ENCODE data around the gene SGIP1. TPM values are rescaled to one million over a fixed set of nuclear protein-coding genes. Genes with fewer than 3 reads are reported as not detected.

The SGIP1 gene
- total and polyA plus RNA-seq, 2 donors (not counting 3 experiments of a cell fraction or from before 2014, with no cell fraction given) = 30.9 to 68.9 TPM

DNA sequence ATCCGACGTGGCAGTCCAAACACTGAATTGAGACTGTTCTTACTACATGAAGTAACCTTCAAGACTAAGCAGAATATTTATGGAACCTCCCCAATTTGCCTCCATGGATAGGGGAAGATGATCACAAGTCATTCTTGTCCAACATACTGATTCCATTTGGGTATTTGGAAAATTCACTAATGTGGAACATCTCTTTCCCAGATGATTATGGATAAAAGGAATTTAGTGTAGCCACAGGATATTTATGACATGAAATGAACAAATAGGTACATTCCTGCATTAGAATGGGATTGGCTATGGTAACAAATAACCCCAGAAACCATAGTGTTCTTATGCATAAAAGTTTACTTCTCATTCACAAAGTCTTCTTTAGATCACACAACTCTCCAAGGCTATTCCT, 40.2 kb upstream of the SGIP1 start:
- Histone ChIP-seq H4K20me1 (replicated peaks; ENCODE audit: control insufficient read depth, extremely low read depth, insufficient read depth, low read length) (no peaks in the 10 kb centered on the region), H3K9me3 (replicated peaks; ENCODE audit: control insufficient read depth, insufficient read depth, low read length) (no peaks in the 10 kb centered on the region), H3K79me2 (ENCODE audit: control insufficient read depth, insufficient read depth, low read length) (no peaks in the 10 kb centered on the region), H2AFZ (ENCODE audit: low read depth, low read length) (no peak overlapping the region), H3K9ac (replicated peaks; ENCODE audit: extremely low read depth, insufficient read depth, low read length) (no peak overlapping the region), H3K36me3 (ENCODE audit: control insufficient read depth in 2 of 2, extremely low read depth in 1 of 2, insufficient read depth in 2 of 2, low read length in 2 of 2) (no peaks in the 10 kb centered on the region), H3K27ac (ENCODE audit: insufficient read depth, low read depth, low read length) (no peak overlapping the region), H3K4me1 (ENCODE audit: control insufficient read depth, extremely low read depth, insufficient read depth, low read length) (peaks cover 21% of the 10 kb centered on the region), H3K4me2 (ENCODE audit: insufficient read depth, low read length) (no peak overlapping the region), H3K4me3 (replicated peaks in 1 of 3; ENCODE audit: insufficient read depth in 1 of 3, low read depth in 1 of 3, low read length in 3 of 3) (no peak overlapping the region), H3K9me1 (replicated peaks; ENCODE audit: control insufficient read depth, extremely low read depth, insufficient read depth, low read length) (no peaks in the 10 kb centered on the region), H3K27me3 (ENCODE audit: control insufficient read depth in 2 of 2, insufficient read depth in 2 of 2, low read length in 2 of 2) (no peaks in the 10 kb centered on the region)
- POLR2A ChIA-PET = no interaction called here
- CTCF ChIA-PET = interaction anchor here (1.3 to 1.6 kb wide), 2 partner anchors 10 to 42 kb away, joined by 4 to 22 read pairs; no protein-coding TSS in a partner anchor
- BruUV-seq (replicated peaks) = no TSS peak
- FAIRE-seq (no peak), DNase-seq (ENCODE audit: low read depth, low spot score) (no peak)
- TF ChIP-seq POLR2A (IDR thresholded peaks at IDR 0.05; ENCODE audit: low read depth, low read length) (no peak), POLR2AphosphoS5 (IDR thresholded peaks at IDR 0.05; ENCODE audit: insufficient read depth, low read depth, low read length) (no peak), EZH2 (IDR thresholded peaks at IDR 0.05; ENCODE audit: borderline replicate concordance, low read depth, low read length, severe bottlenecking) (no peak), GATA2 (IDR thresholded peaks at IDR 0.05; ENCODE audit: insufficient read depth, insufficient read length, low read depth, low read length) (no peak), MYC (IDR thresholded peaks at IDR 0.05; ENCODE audit: low read depth, low read length) (no peak), JUN (IDR thresholded peaks at IDR 0.05; ENCODE audit: borderline replicate concordance, insufficient read depth, insufficient read length, low read depth) (no peak), FOS (IDR thresholded peaks at IDR 0.05; ENCODE audit: borderline replicate concordance, insufficient read depth, low read length) (no peak)
- TF ChIP-seq, protein P1, sequence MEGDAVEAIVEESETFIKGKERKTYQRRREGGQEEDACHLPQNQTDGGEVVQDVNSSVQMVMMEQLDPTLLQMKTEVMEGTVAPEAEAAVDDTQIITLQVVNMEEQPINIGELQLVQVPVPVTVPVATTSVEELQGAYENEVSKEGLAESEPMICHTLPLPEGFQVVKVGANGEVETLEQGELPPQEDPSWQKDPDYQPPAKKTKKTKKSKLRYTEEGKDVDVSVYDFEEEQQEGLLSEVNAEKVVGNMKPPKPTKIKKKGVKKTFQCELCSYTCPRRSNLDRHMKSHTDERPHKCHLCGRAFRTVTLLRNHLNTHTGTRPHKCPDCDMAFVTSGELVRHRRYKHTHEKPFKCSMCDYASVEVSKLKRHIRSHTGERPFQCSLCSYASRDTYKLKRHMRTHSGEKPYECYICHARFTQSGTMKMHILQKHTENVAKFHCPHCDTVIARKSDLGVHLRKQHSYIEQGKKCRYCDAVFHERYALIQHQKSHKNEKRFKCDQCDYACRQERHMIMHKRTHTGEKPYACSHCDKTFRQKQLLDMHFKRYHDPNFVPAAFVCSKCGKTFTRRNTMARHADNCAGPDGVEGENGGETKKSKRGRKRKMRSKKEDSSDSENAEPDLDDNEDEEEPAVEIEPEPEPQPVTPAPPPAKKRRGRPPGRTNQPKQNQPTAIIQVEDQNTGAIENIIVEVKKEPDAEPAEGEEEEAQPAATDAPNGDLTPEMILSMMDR (IDR thresholded peaks at IDR 0.05; ENCODE audit: extremely low read depth in 1 of 2, insufficient read depth in 1 of 2, low read depth in 1 of 2, low read length in 2 of 2) = no peak
- TF ChIP-seq, protein P2, sequence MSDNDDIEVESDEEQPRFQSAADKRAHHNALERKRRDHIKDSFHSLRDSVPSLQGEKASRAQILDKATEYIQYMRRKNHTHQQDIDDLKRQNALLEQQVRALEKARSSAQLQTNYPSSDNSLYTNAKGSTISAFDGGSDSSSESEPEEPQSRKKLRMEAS (IDR thresholded peaks at IDR 0.05; ENCODE audit: insufficient read depth, insufficient read length) = no peak
- intact Hi-C loops (cut with micrococcal nuclease) = no loop called here
- dilution Hi-C loops (cut with MboI; ENCODE audit: extremely low pct_ligation_motif_present, low sequenced_read_pairs) = no loop called here
